ENCODE measurements around the gene PKNOX2.

DNA sequence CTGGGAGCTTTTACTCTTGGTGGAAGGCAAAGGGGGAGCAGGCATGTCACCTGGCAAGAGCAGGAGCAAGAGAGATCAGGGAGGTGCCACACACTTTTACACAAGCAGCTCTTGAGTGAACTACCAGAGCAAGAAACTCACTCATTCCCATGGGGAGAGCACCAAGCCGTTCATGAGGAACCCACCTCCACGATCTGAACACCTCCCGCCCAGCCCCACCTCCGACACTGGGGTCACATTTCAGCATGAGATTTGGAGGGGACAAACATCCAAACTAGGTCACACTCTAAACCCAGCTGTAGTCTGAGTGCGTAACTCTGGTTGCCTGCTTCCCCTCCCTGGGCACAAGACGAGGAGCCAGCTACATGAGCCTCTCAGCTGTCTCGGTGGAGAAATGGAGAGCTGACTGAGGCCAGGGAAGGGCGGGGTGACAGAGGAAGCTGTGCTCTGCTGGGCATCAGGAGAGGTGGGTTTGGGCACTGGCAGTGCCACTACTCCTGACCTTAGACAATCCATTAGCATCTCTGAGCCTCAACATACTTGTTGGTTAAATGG, 134.6 kb downstream of the PKNOX2 start:
- TF ChIP-seq, protein P1, sequence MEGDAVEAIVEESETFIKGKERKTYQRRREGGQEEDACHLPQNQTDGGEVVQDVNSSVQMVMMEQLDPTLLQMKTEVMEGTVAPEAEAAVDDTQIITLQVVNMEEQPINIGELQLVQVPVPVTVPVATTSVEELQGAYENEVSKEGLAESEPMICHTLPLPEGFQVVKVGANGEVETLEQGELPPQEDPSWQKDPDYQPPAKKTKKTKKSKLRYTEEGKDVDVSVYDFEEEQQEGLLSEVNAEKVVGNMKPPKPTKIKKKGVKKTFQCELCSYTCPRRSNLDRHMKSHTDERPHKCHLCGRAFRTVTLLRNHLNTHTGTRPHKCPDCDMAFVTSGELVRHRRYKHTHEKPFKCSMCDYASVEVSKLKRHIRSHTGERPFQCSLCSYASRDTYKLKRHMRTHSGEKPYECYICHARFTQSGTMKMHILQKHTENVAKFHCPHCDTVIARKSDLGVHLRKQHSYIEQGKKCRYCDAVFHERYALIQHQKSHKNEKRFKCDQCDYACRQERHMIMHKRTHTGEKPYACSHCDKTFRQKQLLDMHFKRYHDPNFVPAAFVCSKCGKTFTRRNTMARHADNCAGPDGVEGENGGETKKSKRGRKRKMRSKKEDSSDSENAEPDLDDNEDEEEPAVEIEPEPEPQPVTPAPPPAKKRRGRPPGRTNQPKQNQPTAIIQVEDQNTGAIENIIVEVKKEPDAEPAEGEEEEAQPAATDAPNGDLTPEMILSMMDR (conservative IDR thresholded peaks at IDR 0.05; ENCODE audit: low read depth, low read length) = no peak
- TF ChIP-seq POLR2A (IDR thresholded peaks at IDR 0.05; ENCODE audit: low read depth, low read length) = no peak
- no peak for TF ChIP-seq RFX5 (IDR thresholded peaks at IDR 0.05; ENCODE audit: low read depth, low read length)
- TF ChIP-seq USF2 (IDR thresholded peaks at IDR 0.05; ENCODE audit: low read depth, low read length) = no peak
- TF ChIP-seq BHLHE40 (IDR thresholded peaks at IDR 0.05; ENCODE audit: low read depth, low read length) = no peak
- no peak for TF ChIP-seq MXI1 (IDR thresholded peaks at IDR 0.05; ENCODE audit: borderline replicate concordance, low read depth, low read length)
- no peak for TF ChIP-seq RAD21 (IDR thresholded peaks at IDR 0.05; ENCODE audit: low read length)
- TF ChIP-seq NFE2L2 (IDR thresholded peaks at IDR 0.05; ENCODE audit: low read depth, low read length) = no peak
- no peak for TF ChIP-seq FOS (IDR thresholded peaks at IDR 0.05; ENCODE audit: low read depth, low read length)
- TF ChIP-seq MAFK (IDR thresholded peaks at IDR 0.05; ENCODE audit: low read depth, low read length) = no peak
- TF ChIP-seq, protein P2, sequence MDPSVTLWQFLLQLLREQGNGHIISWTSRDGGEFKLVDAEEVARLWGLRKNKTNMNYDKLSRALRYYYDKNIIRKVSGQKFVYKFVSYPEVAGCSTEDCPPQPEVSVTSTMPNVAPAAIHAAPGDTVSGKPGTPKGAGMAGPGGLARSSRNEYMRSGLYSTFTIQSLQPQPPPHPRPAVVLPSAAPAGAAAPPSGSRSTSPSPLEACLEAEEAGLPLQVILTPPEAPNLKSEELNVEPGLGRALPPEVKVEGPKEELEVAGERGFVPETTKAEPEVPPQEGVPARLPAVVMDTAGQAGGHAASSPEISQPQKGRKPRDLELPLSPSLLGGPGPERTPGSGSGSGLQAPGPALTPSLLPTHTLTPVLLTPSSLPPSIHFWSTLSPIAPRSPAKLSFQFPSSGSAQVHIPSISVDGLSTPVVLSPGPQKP (IDR thresholded peaks at IDR 0.05; ENCODE audit: borderline replicate concordance, low read depth, low read length) = no peak

All from IMR-90 (cell line).